ENCODE data around the gene ADARB2. TPM values are rescaled to one million over a fixed set of nuclear protein-coding genes. Genes with fewer than 3 reads are reported as not detected.
A peak's percentile ranks its signal among the peaks of the same experiment; 100 is the strongest.

ADARB2 gene
- total and polyA plus RNA-seq, 2 experiments from 2014 or later, result 0.13 to 0.48 TPM

GRCh38 chr10:1149793-1150637, 587.3 kb downstream of the ADARB2 start:
- 72% methylated on average over 23 of the region's 23 CpGs for WGBS (ENCODE audit: low lambda C conversion rate, missing lambda C conversion rate)
- H4K20me1 ChIP-seq (ENCODE audit: insufficient read depth, poor library complexity, severe bottlenecking), result no peaks in the 10 kb centered on the region
- no peaks in the 10 kb centered on the region for H3K79me2 ChIP-seq
- TF ChIP-seq EZH2 (IDR thresholded peaks at IDR 0.05; ENCODE audit: borderline replicate concordance) (no peak), CTCF (IDR thresholded peaks at IDR 0.05; ENCODE audit: poor library complexity) (no peak), EZH2phosphoT487 (IDR thresholded peaks at IDR 0.05; ENCODE audit: low read depth, severe bottlenecking, unreplicated experiment) (no peak)
- H3K9me2 ChIP-seq (replicated peaks; ENCODE audit: insufficient read depth), result no peaks in the 10 kb centered on the region
- peak; percentile 46 for DNase-seq (ENCODE audit: low spot score)
- H3K9me3 ChIP-seq (ENCODE audit: low read depth), result peaks cover 7% of the 10 kb centered on the region
- peaks cover 4% of the 10 kb centered on the region for H3K4me1 ChIP-seq (ENCODE audit: insufficient read depth)
- H2AFZ ChIP-seq, result no peak overlapping the region
- H3K27me3 ChIP-seq, result no peaks in the 10 kb centered on the region
- no peak overlapping the region for H3K4me3 ChIP-seq
- H3K36me3 ChIP-seq (replicated peaks; ENCODE audit: insufficient read depth, low read depth), result no peaks in the 10 kb centered on the region
- H3K27ac ChIP-seq, result no peak overlapping the region
- no peak overlapping the region for H3K4me2 ChIP-seq

- Histone ChIP-seq H3K4me2 (no peak overlapping the region), H3K27me3 (no peaks in the 10 kb centered on the region), H4K20me1 (ENCODE audit: insufficient read depth, poor library complexity, severe bottlenecking) (no peaks in the 10 kb centered on the region), H3K36me3 (replicated peaks; ENCODE audit: insufficient read depth, low read depth) (no peaks in the 10 kb centered on the region), H3K9me3 (ENCODE audit: low read depth) (peaks cover 7% of the 10 kb centered on the region), H3K79me2 (no peaks in the 10 kb centered on the region), H3K9me2 (replicated peaks; ENCODE audit: insufficient read depth) (no peaks in the 10 kb centered on the region), H3K27ac (no peak overlapping the region), H3K4me3 (no peak overlapping the region), H3K4me1 (ENCODE audit: insufficient read depth) (peaks cover 4% of the 10 kb centered on the region), H2AFZ (no peak overlapping the region)
- TF ChIP-seq CTCF (IDR thresholded peaks at IDR 0.05; ENCODE audit: poor library complexity) (no peak), EZH2 (IDR thresholded peaks at IDR 0.05; ENCODE audit: borderline replicate concordance) (no peak), EZH2phosphoT487 (IDR thresholded peaks at IDR 0.05; ENCODE audit: low read depth, severe bottlenecking, unreplicated experiment) (no peak)
- WGBS (ENCODE audit: low lambda C conversion rate, missing lambda C conversion rate), result 96% methylated on average over 17 of the region's 17 CpGs
- no peak for DNase-seq (ENCODE audit: low spot score)
Measured at GRCh38 chr10:1148855-1149605, 588.3 kb downstream of the ADARB2 start.

- Histone ChIP-seq H3K4me2 (no peak overlapping the region), H3K27me3 (no peaks in the 10 kb centered on the region), H3K79me2 (no peaks in the 10 kb centered on the region), H2AFZ (no peak overlapping the region), H3K9me2 (replicated peaks; ENCODE audit: insufficient read depth) (no peaks in the 10 kb centered on the region), H3K4me1 (ENCODE audit: insufficient read depth) (peaks cover 4% of the 10 kb centered on the region), H4K20me1 (ENCODE audit: insufficient read depth, poor library complexity, severe bottlenecking) (no peaks in the 10 kb centered on the region), H3K27ac (no peak overlapping the region), H3K4me3 (no peak overlapping the region), H3K36me3 (replicated peaks; ENCODE audit: insufficient read depth, low read depth) (no peaks in the 10 kb centered on the region), H3K9me3 (ENCODE audit: low read depth) (peaks cover 7% of the 10 kb centered on the region)
- 70% methylated on average over 5 of the region's 5 CpGs for WGBS (ENCODE audit: low lambda C conversion rate, missing lambda C conversion rate)
- no peak for DNase-seq (ENCODE audit: low spot score)
- no peak for TF ChIP-seq CTCF (IDR thresholded peaks at IDR 0.05; ENCODE audit: poor library complexity)
- TF ChIP-seq EZH2phosphoT487 (IDR thresholded peaks at IDR 0.05; ENCODE audit: low read depth, severe bottlenecking, unreplicated experiment), result no peak
- TF ChIP-seq EZH2 (IDR thresholded peaks at IDR 0.05; ENCODE audit: borderline replicate concordance), result no peak
Measured at GRCh38 chr10:1147810-1148209, 589.5 kb downstream of the ADARB2 start.

Data from hepatocyte (in vitro differentiated cells).